NCI-H1694 treated with DMSO at 0.1 percent for 48 hours (cell line): Measurements from ENCODE around the gene ITGA8.
"Not testable (repeated sequence)": the region's sequence is repeated elsewhere in the genome, so short reads cannot be mapped to it uniquely, and the experiment has no call there.

Experiments
- DNase-seq: peaks from one replicate; lab custom pipeline; 2025; lab: John Stamatoyannopoulos, UW

ITGA8 gene

DNA sequence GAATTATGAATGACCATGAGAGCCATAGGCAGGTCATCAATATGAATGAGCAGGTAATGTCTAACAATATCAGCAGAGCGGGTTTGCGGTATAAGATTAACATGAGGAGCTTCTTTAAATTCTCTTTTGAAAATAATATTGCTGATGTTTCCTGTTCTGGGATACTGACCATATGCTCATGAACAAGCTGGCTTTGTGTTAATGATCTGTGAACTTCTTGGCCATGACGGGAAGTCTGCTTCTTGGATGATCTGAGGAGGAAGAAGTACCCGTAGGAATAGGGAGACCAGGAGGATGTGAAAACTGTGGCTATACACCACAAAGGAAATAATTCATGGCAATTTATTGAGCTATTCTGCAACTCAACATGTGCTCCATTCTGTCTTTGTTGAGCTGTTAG is 38.6 kb downstream of the ITGA8 start:
- DNase-seq = no peak

DNA sequence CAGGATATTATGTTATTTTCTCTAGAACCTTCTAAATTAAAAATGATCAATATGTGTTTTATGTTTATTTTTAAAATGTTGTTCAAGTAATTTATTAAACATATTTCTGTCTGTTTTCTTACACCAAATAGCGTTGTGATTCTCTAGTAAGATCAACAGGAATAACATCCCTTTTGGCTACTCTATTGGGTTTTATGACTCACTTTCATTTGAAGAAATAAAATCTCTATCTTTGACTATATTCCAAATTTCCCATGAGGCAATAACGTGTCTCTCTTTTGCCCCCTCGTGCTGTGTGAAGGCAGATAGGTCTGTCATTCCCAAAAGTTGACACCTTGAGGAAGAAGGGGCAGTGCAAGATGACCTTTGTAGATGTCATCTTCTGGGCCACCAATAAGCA is 40.9 kb downstream of the ITGA8 start:
- DNase-seq = no peak

DNA sequence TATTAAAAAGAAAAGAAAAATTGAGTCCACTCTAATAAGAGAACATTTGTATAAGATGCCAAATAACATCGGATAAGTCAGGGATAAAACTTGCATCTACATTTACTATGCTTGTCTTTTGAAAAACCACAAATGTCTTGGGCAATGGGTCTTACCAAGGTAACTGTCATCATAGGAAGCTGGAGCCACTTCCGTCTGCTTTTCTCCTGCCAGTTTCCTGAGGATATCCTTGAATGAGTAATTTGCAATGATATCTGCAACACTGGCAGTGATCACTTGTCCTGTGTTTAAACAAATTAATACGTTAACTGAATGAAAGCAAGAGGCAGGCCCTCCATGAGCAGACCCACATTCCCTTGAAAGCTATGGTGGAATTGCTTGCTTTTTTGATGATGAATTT is 47.3 kb downstream of the ITGA8 start:
- no peak for DNase-seq

DNA sequence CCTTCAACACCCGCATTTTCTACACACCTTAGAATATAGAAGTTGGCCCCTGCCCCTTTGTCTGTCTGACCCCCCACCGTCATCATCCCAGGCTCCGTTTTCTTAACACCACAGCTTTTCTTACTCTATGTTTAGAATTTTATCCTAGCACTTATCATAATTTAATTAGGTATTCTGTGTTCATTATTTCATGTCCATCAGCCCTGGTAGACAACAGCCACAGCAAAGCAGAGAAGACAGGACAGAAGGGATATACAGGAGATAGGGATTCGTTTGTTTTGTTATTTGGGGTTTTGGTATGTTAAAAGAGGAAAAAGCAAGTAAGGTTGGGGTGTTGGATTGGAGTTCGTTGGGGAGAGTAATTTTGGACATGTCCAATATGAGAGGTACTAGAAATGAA is 48.8 kb downstream of the ITGA8 start:
- no peak for DNase-seq

DNA sequence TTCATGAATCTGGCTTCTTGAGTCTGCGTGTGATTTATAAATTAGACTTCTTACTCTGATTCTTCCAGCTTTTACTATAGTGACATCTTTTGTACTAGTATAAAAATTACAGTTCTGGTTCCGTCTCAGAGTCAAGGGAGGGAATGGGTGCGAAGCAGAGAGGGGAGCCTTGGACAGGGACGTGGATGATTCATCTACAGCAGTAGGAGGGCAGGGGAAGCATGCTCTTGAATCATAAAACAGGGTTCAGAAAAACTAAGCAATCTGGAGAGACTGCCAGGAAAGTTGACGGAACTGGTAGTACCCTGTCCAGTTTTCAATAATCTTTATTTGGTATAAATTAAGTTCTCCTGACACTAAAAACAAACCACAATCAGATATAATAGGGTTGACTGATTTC is 58.1 kb downstream of the ITGA8 start:
- no peak for DNase-seq

DNA sequence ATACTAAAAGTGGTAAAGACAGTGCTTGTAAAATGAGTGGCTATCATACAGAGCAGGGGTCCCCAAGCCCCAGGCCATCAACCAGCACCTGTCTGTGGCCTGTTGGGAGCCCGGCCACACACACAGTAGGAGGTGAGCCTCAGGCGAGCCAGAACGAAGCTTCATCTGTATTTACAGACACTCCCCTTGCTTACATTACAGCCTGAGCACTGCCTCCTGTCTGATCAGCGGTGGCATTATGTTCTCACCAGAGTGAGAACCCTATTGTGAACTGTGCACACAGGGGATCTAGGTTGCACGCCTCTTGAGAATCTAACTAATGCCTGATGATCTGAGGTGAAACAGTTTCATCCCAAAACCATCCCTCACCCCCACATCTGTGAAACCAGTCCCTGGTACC is 58.7 kb downstream of the ITGA8 start:
- DNase-seq = no peak

DNA sequence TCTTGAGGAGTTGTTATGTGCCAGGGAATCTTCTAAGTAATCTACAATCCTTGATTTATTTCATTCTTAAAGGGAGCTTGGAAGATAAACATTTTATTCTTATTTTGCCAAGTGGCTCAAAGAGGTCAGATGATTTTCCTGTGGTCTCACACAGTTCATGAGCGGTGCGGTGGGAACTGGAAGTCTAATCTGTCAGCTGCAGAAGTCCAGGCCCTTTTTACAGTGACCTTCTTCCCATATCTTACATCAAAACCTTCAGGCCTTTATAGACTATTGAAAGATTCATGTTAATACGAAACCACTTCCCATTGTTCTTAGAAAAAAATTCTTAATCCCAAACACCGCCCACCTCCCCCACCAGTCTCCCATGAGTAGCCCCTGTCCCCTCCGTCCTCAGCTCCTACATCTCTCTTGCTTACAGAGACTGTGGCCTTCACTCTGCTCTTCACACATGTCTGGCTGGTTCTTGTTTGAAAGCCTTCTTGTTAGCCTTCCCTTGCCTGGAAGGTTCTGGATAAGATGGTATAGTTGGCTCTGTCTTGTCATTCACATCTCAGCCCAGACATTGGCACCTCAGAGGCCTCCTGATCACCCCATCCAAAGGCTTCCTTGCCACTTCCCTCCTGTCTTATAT is 61.5 kb downstream of the ITGA8 start:
- no peak for DNase-seq

DNA sequence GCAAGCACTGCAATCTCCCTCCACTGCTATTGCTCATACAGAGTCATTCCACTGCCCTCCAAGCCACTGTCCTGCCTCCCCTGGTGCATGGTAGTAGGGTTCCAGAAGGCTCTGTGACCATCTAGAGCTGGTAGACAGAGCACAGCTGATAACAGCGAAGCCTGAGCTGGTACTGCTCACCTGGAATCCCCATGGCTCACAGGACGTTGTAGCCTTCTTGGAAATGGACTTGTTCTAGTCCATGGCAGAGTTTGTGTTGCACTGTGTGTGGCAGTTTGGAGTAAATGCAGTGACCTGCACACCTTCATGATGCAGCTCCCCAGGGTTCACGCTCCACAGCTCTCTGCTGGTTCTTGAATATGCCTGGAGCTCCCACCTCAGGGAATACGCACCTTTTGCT is 67.0 kb downstream of the ITGA8 start:
- DNase-seq = no peak

DNA sequence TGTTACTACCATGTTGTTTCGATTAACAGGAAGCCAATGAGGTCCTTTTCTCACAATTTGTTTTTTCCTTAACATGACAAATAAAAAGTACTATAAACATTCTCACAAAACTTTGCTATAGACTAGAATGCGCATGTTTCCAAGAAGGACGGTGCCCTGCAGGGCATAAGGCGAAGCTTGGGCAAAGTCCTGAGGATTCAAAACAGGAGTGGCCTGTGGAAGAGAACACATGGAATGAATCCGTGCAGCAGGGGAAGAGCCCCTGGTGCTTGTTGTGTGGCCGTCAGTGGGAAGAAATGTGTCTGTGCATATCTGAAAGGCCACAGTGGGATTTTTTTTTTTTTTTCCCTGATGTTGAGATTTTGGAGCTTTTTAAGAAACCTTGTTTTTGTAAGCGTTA is 67.6 kb downstream of the ITGA8 start:
- no peak for DNase-seq

DNA sequence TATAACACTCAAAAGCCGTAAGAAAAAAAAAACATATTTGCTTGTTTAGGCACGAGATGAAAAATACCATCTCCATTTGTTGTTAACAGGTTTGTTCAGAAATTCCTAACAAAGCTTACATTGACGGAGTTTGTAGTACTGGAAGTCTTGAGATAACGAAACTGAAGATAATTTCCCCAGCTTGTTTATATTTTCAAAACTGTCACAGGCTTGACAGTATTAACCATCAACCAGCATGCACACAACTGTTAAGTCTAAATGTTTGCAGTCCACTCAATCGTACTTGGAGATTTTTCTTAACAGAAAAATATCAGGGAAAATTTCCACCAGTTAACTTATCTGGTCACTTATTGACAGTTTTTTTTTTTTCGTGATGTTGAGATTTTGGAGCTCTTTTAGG is 68.5 kb downstream of the ITGA8 start:
- no peak for DNase-seq

DNA sequence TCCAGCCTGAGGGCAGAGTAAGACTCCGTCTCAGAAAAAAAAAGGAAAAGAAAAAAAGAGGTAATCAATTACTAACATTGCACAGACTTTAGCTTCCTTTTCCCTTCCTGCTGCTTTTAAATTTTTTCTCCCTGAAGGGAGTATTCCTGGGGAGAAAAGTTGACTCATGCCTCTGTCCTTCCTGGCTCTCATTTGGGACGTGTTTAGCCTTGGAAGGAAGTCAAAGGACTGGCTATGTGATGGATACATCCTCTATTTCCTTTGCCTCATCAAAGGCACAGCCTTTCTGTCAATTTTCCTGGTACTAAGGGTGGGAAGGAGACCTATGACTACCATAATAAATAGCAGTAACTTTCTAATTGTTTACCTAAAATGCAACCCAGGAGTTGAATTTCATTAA is 77.6 kb downstream of the ITGA8 start:
- no peak for DNase-seq

DNA sequence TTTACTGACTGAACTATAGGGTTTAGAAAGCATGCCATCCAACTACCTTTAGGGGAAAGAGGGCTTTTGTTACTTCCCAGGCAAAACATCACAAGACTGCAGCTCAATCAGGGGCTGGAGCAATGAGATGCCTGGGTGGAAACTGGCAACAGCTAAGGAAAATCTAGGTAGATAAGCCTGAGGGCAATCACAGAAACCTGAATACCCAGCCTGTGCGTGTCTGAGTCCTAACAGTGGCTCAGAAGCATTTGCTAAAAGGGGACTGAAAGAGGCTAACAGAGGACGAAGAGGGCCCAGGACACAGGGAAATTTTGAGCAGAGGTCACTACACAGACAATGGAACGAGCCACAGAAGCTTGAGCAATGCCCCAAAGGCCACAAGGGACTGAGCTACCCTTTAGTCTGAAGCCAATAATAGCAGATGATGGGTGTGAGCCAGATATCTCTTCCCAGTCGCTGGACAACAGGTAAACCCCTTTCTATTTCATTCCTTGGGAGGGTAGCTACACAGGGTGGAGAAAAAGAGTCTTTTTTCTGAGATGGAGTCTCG is 79.1 kb downstream of the ITGA8 start:
- no peak for DNase-seq

DNA sequence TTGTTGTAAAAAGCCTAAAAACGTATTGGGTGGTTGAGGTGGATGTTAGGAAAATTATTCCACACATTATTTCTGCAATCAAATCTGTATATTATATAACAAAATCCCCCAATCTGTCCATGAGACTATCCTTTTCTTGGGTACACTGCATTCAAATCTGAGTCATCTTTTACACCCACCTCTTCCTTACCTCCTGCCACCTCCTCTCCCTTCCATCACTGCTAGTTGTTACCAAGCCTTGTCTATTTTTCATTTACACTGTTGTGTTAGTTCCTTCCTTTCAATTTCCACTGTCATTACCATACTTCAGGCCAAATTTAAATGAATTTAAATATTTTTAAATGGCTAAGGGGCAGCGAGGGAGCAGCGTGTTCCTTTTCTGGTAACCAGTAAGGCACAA is 83.3 kb downstream of the ITGA8 start:
- DNase-seq = no peak

DNA sequence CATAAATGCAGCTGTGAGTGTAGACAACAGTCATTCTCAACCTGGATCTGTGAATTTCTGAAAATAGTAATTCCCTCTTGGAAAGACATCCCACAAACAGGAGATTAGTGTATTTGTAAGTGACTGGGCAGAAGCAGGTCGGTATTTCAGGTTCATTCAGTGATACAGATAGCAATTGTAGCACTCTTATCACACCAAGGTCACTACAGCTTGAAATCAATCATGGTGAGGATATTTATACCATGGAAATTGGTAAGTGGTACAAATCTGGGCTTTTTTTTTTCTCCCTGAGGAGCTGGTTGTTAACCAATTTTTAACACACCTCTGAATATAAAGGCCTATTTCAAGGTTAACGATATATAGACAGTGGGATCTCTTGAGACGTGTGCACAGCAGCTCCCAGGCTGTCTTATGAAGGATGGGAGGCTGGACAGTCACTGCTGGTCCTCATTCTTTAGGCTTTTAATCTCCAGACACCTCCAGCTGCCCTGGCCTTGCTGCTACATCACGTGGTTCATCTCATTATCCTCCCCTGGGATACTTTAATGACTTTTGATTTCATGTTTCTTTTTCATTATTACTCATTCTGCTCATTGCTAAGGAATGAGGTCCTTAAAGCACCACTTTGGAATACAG is 87.1 kb downstream of the ITGA8 start:
- no peak for DNase-seq

DNA sequence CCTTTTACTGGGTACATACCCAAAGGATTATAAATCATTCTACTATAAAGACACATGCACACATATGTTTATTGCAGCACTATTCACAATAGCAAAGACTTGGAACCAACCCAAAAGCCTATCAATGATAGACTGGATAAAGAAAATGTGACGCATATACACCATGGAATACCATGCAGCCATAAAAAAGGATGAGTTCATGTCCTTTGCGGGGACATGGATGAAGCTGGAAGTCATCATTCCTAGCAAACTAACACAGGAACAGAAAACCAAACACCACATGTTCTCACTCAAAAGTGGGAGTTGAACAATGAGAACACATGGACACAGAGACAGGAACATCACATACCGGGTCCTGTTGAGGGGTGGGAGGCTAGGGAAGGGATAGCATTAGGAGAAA is 88.5 kb downstream of the ITGA8 start:
- not testable (repeated sequence) for DNase-seq

DNA sequence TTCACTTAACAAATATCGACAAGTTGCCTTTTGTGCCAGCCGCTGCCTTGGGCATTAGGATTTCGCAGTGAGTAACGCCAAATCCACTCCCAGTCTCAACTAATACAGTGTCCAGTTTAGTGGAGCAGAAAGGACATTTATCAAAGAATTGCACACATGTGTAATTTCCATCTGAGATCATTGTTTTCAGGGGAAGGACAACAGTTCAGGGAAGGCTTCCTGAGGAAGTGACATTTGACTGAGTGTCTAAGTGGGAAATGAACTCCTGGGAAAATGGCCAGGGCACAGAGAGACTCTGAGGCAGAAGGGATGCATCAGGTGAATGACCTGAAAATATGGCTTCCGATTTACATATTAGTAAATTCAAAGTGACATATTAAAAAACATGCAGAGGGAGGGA is 89.4 kb downstream of the ITGA8 start:
- no peak for DNase-seq

DNA sequence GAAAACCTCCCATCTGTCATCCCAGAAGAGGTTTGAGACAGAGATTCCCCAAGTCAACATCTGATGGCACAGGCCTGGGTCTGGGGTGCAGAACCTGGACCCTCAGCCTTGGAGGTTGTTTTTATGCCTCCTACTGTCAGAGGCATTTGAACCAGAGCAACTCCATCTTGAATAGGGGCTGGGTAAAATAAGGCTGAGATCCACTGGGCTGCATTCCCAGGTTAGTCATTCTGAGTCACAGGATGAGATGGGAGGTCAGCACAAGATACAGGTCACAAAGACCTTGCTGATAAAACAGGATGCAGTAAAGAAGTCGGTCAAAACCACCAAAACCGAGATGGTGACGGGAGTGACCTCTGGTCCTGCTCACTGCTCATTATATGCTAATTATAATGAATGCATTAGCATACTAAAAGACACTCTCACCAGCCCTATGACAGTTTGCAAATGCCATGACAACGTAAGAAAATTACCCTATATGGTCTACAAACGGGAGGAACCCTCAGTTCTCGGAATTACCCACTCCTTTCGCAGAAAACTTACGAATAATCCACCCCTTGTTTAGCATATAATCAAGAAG is 92.0 kb downstream of the ITGA8 start:
- no peak for DNase-seq

DNA sequence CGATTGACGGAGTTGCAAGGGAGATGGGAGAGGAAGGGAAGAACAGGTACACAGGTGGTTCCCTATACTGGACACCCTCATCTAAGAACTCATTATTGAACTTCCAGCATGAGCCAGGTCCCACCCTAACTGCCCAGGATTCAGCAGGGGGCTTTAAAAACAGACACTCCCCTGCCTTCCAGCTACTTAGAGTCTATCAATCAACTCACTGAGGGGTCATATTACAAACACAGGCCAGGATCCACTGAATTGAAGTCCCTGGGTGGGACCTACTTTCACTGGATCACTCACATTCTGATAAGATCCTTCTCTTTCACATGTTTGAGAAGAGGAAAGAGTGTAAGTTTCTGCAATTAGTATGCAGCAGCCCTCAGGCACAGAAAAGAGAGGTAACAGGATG is 92.8 kb downstream of the ITGA8 start:
- no peak for DNase-seq

DNA sequence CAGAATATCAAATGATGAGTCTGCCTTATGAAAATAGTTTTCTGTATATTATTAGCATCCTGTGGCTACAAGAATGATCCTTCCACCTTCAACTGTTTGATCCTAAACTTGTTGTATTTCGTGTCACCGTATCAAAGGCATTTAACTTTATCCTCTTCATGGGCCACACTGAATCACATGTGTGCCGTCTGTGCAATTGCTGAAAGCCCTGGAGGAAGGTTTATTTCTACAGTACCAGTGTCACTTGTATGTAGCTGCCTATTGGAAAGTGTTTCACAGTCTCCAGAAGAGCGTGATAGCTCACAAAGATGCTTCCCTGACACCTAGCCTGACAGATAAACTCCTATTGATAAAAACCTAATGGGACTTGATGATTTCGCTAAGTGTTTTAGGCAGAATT is 94.5 kb downstream of the ITGA8 start:
- DNase-seq = no peak

DNA sequence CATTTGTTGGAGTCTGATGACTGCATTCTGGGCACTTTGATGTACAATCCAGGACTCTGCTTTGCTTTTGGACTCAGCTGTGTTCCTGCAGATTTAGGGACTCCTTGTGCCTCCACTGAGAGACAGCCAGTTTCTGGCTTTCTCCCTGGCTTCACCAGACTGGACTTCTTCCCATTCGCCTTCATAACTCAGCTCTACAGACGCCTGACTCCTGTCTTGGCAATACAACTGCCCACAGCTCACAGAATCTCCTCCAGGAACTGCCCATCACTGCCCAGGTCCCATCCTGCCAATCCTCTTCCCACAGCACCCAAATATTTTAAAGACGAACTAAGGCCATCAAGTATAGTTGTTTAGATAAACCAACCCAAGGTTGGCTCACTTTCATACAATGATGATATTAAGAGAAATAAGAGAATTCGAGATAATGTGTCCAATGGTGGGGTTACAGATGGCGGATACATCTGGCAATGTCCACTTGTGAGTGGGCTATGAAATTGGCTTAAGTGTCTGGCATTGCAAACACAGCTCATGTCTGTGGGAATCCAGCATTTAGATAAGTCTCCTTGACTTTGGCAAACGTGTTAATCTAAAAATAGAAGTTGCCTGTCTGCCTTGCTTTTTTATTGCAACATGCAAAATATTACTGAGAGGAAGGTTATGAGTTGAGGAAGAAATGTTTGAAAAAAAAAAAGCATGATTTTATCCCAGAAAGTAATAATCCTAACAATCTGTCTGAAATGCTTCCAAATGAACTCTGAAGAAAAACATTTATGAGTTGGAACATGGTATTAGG is 95.1 kb downstream of the ITGA8 start:
- no peak for DNase-seq

DNA sequence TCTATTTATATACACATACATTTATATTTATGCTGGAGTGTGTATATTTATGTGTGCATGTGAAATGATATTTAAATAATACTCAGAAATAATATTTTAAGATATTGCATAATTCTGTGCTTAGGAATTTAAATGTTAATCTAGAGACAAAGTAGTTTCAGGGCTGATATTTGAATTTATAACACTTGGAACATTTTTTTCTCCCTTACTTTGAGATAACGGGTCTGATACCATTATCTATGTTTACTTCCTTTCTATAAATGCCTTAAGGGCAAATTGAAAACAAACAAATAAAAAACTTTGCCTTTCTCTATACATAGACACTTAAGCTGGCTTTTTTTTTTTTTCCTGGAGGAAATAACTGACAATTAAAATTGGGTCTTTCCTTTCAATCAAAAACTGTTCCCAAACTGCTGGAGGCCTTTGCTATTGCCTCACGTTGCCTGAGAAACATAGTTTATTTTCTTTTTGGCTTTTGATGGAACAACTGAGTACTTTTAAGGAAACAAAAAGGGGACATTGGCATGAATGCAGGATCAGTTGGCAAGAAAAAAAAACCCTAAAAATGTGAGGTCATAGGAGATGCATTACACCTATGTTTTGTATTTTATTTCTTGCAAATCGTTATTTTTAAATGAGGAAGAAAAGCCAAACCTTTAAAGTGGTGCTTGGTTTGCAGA is 98.7 kb downstream of the ITGA8 start:
- DNase-seq = no peak

DNA sequence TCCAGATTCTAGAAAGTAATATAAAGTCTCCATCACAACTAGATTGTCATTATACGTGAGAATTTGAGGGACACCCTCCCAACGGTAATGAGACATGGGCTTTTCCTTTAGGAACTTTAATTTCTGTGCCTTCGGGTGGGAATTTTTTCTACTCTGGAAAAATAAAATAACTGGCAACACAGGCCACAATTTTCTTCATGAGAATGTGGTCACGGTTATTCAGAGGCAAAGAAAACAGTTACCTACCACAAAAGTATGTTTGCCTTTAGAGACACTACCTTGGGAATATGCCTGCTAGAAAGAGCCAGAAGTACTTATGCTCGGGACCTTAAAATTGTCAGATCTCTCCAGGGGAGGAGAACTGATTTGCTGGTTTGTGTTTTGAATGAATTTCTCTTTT is 99.4 kb downstream of the ITGA8 start:
- no peak for DNase-seq
